ENCODE measurements around the gene TOMM70. TPM values are rescaled to one million over a fixed set of nuclear protein-coding genes. Genes with fewer than 3 reads are reported as not detected.

TOMM70 gene
- total RNA-seq, 1 donor from 2014 or later = 29.6 TPM

DNA sequence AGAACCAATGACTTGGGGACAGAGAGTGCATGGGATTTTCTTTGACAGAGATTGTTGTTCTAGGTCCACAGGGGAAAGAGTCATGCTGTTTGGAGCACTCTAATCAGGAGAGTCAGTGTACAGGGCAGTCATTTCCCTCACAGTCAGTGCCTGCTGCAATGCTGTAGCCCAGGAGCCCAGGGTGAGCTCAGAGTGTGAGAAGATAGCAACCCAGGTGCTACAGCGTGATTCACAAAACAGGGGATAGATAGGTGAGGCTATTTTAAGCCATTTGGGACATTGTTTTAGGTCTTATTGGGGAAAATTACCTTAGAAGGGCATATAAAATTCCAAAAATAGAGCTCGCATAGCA, 37.7 kb upstream of the TOMM70 start:
- Histone ChIP-seq H3K4me3 (no peak overlapping the region), H3K36me3 (no peaks in the 10 kb centered on the region), H3K9me3 (no peaks in the 10 kb centered on the region), H3K27ac (no peak overlapping the region), H3K27me3 (no peaks in the 10 kb centered on the region), H3K4me1 (no peaks in the 10 kb centered on the region)
- TF ChIP-seq, protein P1, sequence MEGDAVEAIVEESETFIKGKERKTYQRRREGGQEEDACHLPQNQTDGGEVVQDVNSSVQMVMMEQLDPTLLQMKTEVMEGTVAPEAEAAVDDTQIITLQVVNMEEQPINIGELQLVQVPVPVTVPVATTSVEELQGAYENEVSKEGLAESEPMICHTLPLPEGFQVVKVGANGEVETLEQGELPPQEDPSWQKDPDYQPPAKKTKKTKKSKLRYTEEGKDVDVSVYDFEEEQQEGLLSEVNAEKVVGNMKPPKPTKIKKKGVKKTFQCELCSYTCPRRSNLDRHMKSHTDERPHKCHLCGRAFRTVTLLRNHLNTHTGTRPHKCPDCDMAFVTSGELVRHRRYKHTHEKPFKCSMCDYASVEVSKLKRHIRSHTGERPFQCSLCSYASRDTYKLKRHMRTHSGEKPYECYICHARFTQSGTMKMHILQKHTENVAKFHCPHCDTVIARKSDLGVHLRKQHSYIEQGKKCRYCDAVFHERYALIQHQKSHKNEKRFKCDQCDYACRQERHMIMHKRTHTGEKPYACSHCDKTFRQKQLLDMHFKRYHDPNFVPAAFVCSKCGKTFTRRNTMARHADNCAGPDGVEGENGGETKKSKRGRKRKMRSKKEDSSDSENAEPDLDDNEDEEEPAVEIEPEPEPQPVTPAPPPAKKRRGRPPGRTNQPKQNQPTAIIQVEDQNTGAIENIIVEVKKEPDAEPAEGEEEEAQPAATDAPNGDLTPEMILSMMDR (IDR thresholded peaks at IDR 0.05) = no peak
- DNase-seq = no peak
- intact Hi-C loops (cut with DNase I) = no loop called here
- ATAC-seq = no peak

DNA sequence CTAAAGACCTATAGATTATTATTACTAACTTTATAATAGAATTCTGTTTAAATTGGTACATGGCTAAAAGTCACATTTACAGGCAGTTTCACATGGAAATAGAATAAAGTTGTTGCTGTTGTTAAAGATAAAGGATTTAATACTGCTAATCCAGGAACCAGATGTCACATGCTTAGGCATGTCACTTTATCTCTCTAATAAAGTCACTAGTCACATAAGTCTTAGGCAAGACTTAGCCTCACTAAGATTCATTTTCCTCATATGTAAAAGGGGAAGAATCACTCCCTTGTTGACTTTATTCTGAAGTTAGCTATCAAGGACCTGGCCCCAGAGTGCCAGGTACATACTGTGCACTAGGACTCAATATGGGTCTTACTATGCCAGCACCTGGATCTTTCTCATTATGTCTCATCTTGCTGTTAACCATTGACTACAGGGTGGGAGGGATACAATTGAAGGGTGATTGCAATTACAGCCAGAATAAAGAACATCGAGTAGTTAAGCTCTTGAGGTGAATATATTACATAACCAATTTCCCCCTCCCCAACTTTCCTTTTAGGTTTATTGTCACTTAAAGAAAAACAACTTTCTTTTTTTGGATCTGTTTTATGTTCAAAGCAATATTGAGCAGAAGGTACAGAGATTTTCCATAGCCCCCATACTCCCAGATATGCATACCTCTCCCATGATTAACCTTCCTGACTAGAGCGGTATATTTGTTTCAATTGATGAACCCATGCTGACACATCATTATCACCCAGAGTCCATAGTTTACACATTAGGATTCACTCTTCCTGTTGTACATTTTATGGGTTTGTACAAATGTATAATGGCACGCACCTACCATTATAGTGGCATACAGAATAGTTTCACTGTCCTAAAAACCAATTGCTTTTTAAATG, 37.1 kb upstream of the TOMM70 start:
- DNase-seq (no peak), ATAC-seq (peak; percentile 69)
- TF ChIP-seq, protein P1 (IDR thresholded peaks at IDR 0.05) = no peak

DNA sequence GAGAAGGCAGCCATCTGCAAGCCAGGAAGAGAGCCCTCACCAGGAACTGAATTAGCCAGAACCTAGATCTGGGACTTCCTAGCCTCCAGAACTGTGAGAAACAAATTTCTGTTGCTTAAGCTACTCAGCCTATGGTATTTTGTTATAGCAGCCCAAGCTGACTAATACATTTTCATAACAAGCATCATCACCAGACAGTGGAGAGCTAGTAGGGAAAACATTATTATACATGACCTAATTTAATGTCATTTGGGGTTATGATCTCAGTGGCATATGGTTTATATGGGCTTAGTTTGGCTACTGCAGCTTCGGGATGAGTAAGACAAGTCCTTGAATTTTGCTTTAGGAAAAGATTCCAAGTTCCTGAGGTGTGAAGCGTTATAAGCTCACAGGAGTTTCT, 36.1 kb upstream of the TOMM70 start:
- no peak for DNase-seq
- no peaks in the 10 kb centered on the region for H3K27me3 ChIP-seq
- H3K4me3 ChIP-seq = no peak overlapping the region
- H3K4me1 ChIP-seq = no peaks in the 10 kb centered on the region
- H3K36me3 ChIP-seq = no peaks in the 10 kb centered on the region
- no peak overlapping the region for H3K27ac ChIP-seq
- no peaks in the 10 kb centered on the region for H3K9me3 ChIP-seq
- intact Hi-C loops (cut with DNase I) = no loop called here
- TF ChIP-seq, protein P1 (IDR thresholded peaks at IDR 0.05) = no peak
- ATAC-seq = no peak

More for the DNA sequence above, 37.1 kb upstream of the TOMM70 start:
- no peaks in the 10 kb centered on the region for H3K27me3 ChIP-seq
- no peaks in the 10 kb centered on the region for H3K9me3 ChIP-seq
- H3K4me3 ChIP-seq = no peak overlapping the region
- H3K4me1 ChIP-seq = no peaks in the 10 kb centered on the region
- intact Hi-C loops (cut with DNase I) = no loop called here
- H3K27ac ChIP-seq = no peak overlapping the region
- no peaks in the 10 kb centered on the region for H3K36me3 ChIP-seq

DNA sequence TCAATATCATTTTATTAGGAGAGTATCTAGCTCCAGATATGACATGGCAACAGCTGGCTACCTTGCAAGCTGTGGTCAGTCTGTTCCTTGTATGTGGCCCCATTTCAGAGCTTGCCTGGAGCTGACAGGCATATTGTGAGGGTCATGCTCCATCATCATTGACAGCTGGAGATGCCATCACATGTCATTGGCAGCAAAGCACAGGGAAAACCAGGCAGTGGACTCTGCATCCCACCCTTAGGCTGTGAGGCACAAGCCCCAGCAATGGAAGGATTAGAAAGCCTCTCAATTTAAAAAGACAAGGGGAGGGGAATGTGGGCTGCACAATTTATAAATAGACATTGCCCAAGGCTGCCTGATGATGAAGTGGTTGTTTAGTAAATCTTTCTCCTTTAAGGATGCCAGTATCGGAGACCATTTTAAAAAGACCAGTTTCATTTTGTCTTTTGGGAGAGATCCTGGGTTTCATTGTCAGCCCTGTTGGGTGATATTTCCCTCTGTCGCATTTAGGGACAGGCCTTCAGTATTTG, 28.4 kb upstream of the TOMM70 start:
- peak overlapping the region; percentile 34 for H3K4me3 ChIP-seq
- no peak overlapping the region for H3K27ac ChIP-seq

DNA sequence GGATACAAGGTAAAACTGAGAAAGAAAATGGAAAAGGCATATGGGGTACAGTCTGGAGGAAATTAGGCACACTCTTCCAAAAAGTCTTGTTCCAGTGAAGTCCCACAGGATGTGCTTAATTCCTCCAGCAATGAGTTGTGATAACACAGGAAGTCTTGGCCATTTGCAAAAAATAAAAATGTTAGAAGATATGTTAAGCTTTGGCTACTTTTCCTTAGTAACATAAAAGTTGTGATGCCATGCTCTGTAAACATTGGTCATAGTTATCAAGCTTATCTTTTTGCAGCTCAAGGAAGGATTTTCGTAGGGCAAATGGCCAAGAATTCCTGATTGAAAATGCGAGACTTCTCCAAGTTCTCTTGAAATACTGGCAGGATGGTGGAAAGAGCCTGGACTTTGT, 26.8 kb upstream of the TOMM70 start:
- DNase-seq (no peak), ATAC-seq (no peak)
- no peak overlapping the region for H3K4me3 ChIP-seq
- TF ChIP-seq, protein P1 (IDR thresholded peaks at IDR 0.05) = no peak
- H3K36me3 ChIP-seq = no peaks in the 10 kb centered on the region
- no peaks in the 10 kb centered on the region for H3K4me1 ChIP-seq
- no peaks in the 10 kb centered on the region for H3K27me3 ChIP-seq
- intact Hi-C loops (cut with DNase I) = no loop called here
- H3K9me3 ChIP-seq = no peaks in the 10 kb centered on the region
- no peak overlapping the region for H3K27ac ChIP-seq

More for the DNA sequence above, 28.4 kb upstream of the TOMM70 start:
- Histone ChIP-seq H3K36me3 (no peaks in the 10 kb centered on the region), H3K4me1 (no peaks in the 10 kb centered on the region), H3K27me3 (no peaks in the 10 kb centered on the region), H3K9me3 (no peaks in the 10 kb centered on the region)
- intact Hi-C loops (cut with DNase I) = no loop called here
- no peak for DNase-seq
- TF ChIP-seq, protein P1 (IDR thresholded peaks at IDR 0.05) = no peak
- ATAC-seq = no peak

All from upper lobe of right lung (tissue), 1 donor.